NCI-H2081 (cell line): ENCODE results near the gene RFX7.

ENCODE experiments used
- DNase-seq, 2 experiments: peaks; one replicate each; lab custom pipeline; 2025; lab: John Stamatoyannopoulos, UW

The RFX7 gene

GRCh38 chr15:56244038-56244810, 545 bp upstream of the RFX7 start:
- peak; percentile 77 to 91 for DNase-seq

- DNase-seq, result peak; percentile 28 to 63
These were observed 1.0 kb downstream of the RFX7 start for GRCh38 chr15:56242576-56243162.

DNA sequence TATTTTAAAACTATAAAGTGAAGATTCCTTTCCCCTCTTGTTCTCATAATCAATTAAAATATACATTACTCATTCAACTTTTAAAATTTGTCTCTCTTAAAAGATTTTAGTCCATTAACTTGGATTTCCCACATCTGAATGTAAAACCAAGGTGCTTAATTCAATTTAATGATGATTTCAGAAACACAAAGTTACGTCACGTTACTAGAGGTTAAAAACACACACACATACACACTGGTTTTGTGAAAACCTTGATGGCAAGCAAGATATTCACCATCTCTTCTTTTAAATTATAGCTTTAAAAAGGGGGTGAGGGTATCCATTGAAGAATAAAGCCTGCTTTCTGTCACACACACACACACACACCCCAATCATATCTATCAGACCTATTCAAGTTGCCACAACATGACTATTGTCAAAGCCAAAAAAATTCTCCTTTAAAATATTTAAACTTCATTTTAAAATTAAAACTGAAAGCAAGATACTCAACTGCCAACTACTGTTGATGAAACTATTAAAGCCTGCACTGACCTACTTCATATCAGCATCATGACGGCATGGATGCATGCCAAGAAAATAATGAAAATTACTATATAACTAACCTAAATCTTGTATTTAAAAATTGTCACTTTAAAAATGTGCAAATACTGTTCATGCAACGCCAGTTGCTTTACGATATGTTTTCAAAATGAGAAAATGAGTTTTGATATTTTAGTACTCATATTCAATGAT, 2.1 kb downstream of the RFX7 start:
- DNase-seq, result no peak

DNA sequence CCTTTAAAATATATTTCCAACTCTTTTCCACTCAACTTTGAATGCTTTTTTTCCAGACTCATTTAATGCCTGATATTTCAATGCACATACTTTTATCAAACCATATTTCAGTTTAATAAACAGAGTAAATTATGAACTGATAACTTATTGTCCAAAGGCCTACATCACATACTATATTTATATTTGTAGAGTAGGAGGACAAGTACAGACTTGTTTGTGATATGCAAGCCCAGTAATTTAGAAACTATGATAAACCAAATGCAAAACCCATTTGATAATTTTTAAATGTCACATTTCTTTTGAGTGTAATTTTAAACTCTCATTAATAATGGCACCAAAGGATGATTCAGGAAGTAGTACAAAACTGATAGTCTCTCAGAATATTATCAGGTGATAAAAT, 3.3 kb downstream of the RFX7 start:
- DNase-seq, result no peak

- no peak for DNase-seq
These were observed 7.5 kb downstream of the RFX7 start for GRCh38 chr15:56236197-56236596.

DNA sequence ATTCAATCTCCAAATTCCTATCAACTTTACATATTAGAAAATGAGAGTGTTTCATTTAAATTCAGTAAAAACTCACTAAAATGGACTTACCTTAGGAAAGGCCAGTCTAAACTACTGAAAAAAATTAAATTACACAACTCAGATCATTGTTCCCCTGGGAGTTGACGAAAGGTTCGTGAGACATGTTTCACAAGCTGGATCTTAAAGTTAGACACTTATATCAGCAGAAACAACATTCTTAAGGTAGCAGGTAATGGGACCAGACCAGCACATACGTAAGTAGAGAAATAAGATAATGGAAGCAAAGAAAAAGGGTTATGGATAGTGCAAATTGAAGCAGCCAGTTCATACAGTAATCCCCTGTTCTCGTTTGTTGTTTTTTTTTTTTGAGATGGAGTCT, 8.9 kb downstream of the RFX7 start:
- no peak for DNase-seq

GRCh38 chr15:56233549-56233948, 10.1 kb downstream of the RFX7 start:
- DNase-seq, result no peak

GRCh38 chr15:56232058-56232457, 11.6 kb downstream of the RFX7 start:
- DNase-seq, result no peak

- no peak for DNase-seq
These were observed 14.8 kb downstream of the RFX7 start for GRCh38 chr15:56228854-56229253.

- DNase-seq, result no peak
These were observed 15.3 kb downstream of the RFX7 start for GRCh38 chr15:56228352-56228751.

- DNase-seq, result no peak
These were observed 15.9 kb downstream of the RFX7 start for GRCh38 chr15:56227780-56228179.

DNA sequence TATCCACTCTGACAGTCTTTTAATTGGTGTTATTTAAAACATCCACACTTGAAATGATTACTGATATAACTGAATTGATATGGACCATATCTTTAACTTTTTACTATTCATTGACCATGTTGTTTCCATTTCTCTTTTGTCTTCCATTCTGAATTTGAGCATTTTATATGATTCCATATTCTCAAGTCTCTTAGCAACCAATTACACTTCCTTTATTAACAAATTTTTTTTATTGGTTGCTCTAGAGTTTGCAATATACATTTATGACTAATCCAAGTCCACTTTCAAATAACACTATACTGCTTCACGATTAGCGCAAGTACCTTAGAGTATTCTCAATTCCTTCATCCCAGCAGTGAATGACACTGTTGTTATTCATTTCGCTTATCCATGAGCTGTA, 16.4 kb downstream of the RFX7 start:
- DNase-seq, result no peak

- no peak for DNase-seq
These were observed 18.2 kb downstream of the RFX7 start for GRCh38 chr15:56225520-56225919.

- no peak for DNase-seq
These were observed 21.4 kb downstream of the RFX7 start for GRCh38 chr15:56222302-56222701.

GRCh38 chr15:56217341-56217740, 26.3 kb downstream of the RFX7 start:
- DNase-seq, result no peak

- DNase-seq, result peak; percentile 4 to 34
These were observed 27.9 kb downstream of the RFX7 start for GRCh38 chr15:56215769-56216168.

DNA sequence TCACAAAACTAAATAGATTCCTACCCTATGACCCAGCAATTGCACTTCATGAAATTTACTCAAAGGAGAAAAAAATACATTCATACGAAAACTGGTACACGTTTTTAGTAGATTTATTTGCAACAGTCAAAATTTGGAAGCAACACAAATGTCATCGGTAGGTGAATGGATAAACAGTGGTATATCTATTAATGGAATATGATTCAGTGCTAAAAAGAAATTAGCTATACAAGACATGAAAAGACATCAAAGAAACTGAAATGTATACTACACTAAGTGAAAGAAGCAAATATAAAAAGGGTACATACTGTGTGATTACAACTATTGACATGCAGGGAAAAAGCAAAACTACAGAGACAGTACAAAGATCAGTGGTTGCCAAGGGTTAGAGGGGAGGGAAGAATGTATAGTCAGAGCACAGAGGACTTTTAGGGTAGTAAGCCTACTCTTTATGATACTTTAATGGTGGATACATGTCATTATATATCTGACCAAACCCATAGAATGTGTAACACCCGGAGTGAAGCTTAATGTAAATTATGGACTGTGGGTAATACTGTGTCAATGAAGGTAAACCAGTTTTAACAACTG, 31.6 kb downstream of the RFX7 start:
- no peak for DNase-seq

DNA sequence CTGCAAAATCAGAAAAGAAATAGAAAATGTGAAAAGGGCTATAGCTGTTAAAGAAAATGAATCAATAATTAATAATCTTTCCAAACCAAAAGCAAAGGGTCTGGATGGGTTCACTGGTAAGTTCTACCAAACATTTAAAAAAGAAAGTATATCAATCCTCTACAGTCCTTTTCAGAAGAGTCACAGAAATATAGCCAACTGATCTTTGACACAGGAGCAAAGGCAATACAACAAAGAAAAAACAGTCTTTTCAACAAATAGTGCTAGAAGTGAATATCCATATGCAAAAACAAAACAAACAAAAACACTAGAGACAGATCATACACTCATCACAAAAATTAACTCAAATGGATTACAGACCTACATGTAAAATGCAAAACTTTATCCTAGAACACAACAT, 32.6 kb downstream of the RFX7 start:
- no peak for DNase-seq

DNA sequence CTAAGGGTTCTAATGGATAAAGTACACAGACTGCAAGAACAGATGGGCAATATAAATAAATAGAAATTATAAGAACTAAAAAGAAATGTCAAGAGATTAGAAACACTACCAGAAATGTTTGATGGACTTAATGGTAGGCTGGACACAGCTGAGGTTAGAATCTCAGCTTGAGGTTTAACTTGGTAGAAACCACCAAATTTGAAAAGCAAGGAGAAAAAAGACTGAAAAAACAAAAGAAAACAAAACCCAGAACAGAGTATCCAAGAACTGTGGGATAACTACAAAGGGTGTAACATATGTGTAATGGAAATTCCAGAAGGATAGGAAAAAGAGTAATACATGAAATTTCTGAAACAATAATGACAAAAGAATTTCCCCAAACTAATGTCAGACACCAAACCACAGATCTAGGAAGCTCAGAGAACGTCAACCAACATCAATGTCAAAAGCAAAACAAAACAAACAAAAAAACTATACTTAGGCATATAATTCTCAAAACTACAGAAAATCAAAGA, 35.0 kb downstream of the RFX7 start:
- DNase-seq, result no peak

DNA sequence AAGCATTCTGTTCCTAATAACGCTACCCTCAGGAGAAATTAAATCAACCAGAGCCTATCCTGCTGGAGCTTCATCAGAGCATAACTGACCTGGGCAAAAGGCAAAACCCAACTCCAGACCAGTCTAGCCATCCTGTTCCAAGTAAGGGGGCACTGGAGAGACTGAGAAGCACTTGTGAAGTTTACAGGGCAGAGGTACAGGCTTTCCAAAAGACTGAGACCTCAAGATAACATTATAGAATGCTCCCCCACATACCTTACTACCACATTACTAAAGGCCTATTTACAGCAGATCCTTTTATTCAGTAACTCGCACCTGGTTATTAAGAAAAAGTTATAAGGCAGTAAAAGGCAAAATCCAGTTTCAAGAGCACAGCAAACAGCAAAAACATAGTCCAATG, 35.5 kb downstream of the RFX7 start:
- no peak for DNase-seq

GRCh38 chr15:56207711-56208110, 36.0 kb downstream of the RFX7 start:
- DNase-seq, result no peak

- DNase-seq, result no peak
These were observed 36.6 kb downstream of the RFX7 start for GRCh38 chr15:56207092-56207491.
